GM21367 (cell line): Measurements from ENCODE around the gene TTC9B.

Experiments
- ATAC-seq: cut with Tn5 transposase; IDR thresholded peaks from one replicate; pipeline ENCODE4 v1.9.1; 2021; ENCODE audit not compliant: unreplicated experiment

Gene TTC9B

DNA sequence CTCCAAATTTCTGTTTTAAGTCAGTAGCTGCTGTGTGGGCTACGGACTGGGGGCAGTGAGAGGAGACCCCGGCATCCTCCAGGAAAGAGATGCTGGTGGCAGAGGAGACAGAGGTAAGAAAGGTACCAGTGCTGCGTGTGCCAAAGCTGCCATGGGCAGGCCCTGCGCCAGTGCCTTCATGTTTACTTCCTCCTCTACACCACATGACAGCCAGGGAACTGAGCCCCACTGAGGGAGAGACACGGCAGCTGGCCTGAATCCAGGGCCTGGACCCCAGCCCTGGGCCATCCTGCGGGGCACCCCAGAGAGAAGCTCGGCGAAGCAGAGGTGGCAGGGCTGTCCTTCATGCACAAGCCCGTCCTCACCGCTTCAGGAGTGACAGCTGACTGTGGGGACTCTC, 31.0 kb upstream of the TTC9B start:
- ATAC-seq, result no peak

DNA sequence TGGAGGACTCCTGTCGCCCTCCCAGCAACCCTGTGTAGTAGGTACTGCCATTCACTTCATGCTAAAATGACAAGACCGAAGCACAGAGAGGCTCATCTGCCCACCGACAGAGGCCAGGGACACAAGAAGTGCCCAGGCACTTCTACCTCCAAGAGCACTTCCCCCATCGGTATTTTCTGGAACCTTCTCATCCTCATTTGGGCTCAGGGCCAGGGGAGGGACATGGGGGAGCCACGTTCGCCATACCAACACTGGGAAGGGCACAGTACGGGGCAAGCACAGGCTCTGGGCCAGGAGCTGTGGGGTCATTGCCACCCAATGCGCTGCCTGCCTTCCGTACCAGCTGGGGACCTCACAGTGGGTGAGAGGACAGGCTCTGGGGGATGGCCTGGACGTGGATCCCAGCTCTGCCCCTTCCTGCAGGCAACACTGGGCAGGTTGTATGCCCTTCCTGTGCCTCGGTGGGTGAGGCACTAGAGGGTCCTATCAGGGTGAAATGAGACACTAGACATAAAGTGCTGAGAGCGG, 29.6 kb upstream of the TTC9B start:
- no peak for ATAC-seq

DNA sequence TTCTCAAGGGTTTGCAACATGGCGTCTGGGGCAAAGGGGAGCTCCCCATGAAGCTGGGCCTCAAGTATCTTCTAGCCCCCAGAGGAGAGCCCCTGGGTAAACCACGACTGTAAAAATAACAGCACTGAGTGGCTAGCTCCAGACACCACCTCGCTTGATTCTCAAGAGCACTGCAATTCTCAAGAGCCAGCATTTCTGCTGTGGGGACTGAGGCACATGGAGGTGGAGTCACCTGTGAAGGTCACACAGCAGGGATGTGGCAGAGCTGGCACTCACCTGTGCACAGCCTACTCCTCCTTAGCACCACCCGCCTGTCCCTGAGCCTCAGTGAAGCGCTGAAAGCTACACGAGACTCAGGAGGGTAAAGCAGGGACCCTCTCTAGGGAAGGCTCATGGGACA, 29.0 kb upstream of the TTC9B start:
- ATAC-seq, result no peak

DNA sequence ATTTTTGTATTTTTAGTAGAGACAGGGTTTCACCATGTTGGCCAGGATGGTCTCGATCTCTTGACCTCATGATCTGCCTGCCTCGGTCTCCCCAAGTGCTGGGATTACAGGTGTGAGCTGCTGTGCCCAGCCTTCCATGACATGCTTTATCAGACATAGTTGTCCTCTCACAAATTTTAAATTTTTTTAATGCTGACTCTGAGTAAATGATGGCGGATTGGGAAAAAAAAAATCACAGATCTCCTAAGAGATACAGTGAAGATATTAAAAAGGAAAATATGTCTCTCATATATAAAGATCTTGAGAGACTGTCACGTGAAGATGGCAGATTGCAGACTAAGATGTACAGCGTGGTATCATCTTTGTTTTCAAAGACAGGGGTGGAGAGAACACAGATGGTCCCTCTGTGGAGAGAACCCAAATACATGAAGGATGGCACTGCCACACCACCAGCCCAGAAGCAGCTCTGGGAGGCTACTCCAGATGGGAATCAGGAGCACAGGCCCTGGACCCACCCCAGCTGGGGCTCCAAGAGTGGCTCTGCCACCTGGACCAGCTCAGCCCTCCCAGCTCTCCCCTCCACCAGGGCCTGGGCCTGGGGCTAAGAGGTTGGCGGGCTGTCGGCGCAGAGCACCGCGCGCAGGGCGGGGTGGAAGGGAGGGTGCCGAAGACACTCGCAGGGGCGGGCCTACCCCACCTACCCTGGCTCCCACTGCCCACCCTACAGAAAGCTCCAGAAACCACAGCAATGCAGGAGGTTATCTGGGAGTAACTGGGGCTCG, 28.3 kb upstream of the TTC9B start:
- no peak for ATAC-seq

DNA sequence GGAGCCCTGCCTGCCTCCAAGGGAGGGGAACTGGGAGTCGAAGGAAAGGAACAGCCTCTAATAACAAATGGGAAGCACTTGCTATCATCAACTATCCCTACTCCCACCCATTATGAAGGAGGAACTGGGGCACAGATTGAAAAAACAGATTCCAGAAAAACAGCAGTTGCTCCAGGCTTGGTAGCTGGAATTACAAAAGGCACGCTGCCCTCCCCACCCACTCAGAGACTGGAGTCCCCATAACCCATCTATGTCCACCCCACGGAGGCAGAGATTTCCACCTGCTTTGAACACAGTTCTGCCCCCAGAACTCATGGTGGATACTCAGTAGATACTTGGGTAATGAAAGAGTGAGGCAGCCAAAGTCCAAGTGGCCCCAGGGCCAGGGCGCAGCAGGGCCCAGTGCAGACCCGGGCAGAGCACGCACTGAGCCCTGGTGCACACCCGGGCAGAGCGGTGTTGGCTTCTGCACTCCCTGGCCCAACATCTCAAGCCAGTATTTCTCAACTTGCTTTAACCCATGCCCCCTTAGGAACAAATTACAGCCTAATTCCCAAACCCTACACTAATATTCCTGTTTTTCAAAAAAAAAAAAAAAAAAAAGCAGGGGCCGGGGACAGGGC, 27.4 kb upstream of the TTC9B start:
- no peak for ATAC-seq

DNA sequence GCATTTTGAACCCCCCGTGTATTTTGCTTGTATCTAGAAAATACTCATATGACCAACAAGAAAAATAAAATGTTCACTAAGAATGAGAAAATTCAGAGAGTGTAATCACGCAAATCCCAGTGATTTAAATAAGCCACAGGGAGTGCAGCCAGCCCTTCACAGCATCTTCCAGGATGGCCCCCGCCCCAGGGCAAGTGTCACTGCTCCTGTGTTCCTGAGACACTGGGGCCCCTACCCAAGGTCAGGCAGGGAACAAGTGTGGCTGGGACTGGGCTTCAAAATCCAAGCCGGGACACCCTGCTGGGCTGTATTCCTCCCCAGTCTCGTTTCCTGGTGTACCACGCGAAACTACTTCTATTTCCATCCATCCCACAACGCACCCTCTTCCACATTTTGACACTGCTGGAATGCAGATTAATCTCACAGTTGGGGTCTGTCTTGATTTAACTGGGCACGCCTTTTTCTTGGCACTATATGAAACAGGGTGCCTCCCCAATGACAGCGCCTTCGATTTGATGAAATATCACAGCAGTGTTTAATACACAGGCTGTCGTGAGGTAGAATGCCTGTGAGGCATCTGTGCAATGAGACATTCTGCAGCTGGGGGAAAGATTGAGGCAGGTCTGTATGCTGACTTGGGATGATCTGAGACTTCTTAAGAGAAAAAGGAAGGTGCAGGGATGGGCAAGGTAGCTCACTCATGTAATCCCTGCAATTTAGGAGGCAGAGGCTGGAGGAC, 26.6 kb upstream of the TTC9B start:
- no peak for ATAC-seq

DNA sequence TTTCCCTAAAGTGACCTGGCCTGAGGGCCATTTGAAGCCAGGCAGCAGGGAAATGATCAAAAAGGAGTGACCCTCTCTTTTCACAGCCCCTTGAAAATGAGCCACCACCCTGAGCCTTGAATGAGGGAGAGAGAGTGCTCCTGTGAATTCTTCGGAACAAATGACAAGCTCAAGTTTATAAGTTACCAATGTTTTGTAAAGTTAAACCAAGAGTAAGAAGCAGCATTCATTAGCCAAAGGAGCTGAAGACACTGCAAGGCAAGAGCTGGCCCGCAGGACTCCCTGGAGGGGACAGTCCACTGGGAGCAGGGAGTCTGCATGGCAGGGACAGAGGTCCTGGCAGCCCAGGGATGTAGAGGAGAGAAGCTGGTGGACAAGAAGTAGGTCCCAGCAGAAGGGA, 25.0 kb upstream of the TTC9B start:
- no peak for ATAC-seq

DNA sequence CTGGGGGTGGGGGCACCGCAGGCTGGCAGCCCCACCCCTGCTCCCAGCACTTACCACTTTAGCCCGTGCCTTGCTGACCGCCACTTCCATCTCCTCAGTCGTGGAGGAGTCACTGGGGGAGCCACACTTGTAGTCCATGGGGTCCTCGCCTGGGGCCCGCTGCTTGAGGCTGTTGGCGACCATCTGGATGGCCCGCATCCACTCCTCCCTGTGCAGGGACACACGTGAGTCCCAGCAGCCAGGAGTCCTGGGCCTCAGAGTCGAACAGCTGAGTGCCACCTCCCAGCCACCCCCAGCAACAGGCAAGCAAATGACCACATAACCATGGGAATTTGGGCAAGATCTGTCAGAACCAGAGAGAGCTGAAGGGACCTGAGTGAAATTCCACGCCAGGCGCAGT, 24.3 kb upstream of the TTC9B start:
- ATAC-seq, result no peak

DNA sequence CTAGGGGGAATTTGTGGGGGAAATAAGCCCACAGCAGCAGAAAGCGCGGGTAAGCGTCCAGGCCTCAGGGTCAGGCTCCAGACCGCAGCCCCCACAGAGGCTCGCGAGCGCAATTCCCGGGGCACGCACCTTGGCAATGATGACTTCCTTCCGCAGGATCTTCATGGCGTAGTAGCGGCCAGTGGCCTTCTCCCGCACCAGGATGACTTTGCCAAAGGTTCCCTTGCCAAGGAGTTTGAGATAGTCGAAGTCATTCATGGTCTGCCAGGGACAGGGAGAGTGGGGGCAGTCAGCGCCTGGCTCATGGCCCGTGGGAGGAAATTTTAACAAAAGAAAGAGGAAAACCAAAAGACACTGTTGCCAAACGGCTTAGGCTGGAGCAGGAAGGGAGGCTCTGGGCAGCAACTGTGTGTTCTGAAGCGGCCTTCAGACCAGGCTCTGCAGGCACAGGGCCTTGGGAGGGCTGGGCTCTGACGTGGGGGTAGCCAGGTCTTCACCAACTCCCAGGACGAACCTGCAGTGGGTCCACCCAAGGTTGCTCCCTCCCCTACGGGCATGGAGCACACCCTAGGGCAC, 23.7 kb upstream of the TTC9B start:
- ATAC-seq, result no peak

DNA sequence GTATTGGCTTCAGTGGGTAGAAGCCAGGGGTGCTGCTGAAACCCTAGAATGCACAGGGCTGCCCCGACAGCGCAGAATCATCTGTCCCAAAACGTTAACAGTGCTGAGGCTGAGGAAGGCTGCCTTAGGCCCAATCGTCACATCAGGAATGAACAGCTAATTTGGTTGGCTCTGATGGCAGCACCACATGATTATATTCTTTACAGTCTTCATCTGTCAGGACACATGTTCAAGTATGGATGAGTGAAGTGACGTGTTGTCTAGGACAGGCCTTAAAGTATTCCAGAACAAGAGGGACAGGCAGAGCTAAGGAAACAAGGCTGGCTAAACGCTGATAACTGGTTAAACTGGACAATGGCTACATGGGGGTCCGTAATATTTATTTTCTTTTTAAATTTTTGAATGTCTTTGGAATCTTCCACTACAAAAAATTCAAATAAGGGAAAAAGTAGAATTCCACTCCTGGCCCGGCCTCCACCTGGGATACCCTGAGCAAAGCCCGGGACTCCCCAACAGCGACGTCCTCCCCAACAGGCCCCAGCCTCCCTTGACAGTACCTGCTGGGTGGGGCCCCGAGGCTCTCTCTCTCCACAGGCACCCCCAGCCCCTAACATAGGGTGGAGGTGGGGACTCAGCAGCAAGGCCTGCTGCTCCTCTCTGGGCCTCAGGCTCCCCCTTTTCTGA, 23.1 kb upstream of the TTC9B start:
- ATAC-seq, result no peak

DNA sequence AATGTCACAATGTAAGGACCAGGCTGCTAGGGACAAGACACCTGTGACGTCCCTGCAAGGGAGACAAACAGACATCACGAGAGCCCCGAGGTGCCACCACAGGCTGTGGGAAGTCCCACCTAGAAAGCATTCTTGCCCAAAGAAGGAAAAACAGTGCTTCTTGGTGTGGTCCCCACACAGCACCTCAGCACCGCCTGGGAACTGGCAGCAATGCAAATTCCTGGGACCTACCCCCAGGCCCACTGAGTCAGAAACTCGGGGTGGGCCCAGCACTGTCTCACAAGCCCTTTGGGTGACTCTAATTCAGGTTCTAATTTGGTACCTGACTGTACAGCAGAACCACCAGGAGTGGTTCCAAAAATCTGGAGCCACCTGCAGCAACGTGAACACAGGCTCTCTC, 22.1 kb upstream of the TTC9B start:
- no peak for ATAC-seq

DNA sequence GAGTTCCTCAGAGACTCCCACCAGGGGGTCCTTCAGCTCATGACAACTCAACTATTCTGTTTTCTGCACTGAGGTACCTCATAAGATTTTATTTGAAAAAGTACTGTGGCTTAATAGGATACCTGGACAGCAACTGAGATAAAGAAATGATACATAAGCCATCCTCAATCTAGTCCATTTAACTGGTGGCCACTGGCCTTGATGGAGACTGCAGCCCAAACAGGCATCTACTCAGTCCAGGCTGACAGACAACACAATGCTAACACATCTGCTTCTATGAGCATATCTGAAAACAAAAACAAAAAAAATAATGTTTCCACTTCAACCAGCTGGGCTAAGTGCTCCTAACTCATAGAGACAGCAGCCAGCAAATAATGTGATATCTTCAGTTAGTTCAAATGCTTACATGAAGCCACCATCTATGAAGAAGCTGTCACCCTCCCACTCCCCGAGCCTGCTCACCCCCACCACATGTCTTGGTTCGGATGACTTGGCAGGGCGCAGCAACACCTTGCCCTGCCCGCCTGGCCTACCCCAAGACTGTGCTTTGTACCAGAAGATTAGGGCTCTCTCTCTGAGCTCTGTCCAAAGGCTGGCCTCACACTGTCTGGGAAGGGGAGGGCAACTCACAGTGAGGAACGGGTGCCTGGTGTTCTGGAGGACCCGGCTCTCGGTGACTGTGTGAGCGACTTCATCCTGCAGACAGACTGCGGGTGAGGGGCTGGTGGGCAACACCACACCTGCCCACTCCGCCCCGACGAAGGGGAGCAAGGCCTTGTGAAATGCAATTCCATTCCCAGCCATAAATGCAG, 21.4 kb upstream of the TTC9B start:
- ATAC-seq, result no peak

DNA sequence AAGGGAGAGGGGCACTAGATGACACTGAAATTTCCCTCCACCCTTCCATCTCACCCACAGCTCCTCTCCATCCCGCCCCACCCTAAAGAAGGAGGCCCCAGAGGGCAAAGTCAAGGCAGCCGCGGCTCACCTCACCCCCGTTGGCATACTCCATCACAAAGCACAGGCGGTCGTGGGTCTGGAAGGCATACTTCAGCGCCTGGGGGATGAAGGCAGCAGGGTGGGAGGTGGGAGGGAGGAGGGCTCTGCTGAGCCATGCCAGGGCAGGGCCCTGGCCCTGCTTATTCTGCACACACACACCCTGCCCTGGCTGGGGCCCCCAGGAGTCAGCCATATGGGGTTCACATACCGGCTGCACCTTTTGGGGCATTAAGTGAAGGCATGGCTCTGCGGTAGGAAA, 20.6 kb upstream of the TTC9B start:
- ATAC-seq, result no peak

DNA sequence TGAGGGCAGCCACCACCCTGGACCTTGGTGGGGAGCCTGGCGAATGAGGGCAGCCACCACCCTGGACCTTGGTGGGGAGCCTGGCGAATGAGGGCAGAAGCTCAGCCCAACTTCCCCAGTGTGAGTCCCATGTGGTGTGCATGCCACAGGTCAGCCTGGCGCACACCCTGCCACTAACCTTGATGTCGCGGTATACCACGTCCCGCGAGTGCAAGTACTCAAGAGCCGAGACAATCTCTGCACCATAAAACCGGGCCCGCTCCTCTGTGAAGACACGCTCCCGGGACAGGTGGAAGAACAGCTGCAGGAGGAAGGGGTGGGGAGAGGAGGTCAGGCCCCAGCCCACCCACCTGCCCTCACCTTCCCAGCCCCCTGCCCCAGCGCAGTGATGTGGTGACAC, 19.6 kb upstream of the TTC9B start:
- no peak for ATAC-seq

DNA sequence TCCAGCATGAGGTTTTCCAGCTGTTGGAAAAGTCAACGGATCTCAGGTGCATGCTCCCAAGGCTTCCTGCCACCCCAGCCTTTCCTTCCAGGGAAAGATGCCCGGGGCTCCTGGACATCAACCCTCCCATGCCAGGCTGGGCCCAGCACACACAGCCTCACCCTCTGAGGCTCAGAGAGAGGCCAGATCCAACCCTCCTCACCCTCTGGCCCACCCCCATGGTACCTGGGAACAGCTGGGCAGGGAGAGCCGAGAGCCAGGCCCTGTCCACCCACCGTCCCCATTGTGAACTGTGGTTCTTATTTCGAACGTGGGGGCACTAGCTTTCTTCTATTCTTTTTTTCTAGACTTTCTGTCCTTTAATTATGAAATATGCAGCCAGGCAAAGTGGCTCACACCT, 18.2 kb upstream of the TTC9B start:
- no peak for ATAC-seq

DNA sequence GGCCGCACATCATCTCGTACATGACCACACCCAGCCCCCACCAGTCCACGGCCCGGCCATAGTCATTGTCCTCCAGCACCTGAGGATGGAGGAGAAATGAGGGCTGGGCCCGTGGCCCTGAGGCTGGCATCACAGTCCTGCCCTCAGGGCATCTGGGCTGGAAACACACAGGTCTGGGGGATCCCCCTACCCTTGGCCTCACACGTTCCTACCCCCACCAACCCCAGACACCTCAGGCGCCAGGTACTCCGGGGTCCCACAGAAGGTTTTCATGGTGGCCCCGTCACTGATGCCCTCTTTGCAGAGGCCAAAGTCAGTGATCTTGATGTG, 17.8 kb upstream of the TTC9B start:
- no peak for ATAC-seq

DNA sequence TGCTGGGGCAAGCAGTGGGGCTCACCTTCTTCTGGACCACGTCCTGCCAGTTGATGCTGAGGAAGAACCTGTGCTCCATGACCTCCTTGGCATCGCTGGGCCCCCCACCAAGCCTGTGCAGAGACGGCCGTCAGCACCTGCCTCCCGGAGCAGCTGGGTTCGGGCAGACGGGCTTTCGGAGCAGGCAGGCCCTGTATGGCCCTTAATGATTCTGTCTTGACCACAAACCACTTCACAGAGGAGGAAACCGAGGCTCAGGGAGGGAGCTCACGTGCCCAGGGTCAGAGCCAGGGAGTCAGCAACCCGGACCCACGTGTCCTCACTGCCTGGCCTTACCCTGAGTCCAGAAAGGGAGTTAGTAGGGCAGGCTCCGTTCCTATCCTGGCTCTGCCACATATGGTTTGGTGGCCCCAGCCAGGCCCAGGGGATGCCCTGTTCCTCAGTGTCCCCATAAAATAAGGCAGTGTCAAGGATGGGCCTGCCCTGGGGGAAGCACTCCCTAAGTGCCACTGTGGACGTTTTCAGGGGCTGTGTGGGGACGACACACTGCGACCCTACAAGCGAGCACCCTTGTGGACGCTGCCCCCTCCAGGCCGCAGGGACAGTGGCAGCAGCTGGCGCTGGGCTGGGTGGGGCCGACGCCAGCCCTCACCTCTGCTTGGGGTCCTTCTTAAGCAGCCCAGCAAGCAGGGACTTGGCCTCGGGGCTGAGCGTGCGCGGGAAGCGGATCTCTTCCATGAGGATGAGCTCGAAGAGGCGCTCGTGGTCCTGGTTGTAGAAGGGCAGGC, 17.2 kb upstream of the TTC9B start:
- ATAC-seq, result no peak

DNA sequence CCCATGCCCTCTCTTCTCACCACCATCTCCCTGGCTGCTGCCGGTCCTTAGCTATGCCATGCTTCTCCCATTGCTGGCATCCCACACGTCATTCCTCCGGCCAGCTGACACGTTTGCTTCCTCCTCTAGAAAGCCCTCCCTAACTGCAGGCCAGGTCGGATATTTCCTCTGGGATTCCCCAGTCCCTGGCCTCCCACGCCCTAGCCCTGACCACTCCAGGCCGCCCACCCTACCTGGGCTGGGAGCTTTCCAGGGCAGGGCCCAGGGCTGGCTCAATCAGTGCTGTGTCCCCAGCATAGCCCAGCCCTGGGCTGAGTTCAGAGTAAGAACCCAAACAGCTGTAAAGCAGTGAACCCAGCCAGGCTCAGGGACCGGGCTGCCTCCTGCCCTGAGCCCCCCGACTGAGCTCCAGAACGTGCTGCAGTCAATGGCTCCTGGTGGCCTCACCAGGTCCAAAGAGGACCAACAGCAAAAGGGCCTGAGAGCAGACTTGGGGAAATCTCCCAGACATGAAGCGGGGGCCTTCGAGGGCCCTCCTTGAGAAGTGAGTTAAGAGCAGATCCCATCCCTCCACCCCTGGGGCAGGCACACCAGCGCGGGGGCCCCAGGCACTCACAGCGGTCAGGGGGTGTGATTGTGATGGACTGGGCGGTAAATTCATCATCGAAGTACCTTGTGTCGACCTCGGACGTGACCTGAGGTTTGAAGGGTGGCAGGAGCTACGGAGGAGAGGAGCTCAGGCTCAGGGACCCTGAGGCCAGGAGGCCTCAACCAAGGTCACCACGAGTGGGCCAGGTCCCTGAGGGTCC, 16.4 kb upstream of the TTC9B start:
- ATAC-seq, result no peak
